Measurements from ENCODE around the gene TRPC4AP. TPM values are rescaled to one million over a fixed set of nuclear protein-coding genes. Genes with fewer than 3 reads are reported as not detected.

Gene TRPC4AP
- polyA plus RNA-seq, 5 donors, result 60.6 to 69.3 (median 64.9) TPM

GRCh38 chr20:35018590-35019371, 73.8 kb downstream of the TRPC4AP start:
- DNase-seq, result no peak

- DNase-seq, result no peak
Measured at GRCh38 chr20:35017099-35017835, 75.3 kb downstream of the TRPC4AP start.

DNA sequence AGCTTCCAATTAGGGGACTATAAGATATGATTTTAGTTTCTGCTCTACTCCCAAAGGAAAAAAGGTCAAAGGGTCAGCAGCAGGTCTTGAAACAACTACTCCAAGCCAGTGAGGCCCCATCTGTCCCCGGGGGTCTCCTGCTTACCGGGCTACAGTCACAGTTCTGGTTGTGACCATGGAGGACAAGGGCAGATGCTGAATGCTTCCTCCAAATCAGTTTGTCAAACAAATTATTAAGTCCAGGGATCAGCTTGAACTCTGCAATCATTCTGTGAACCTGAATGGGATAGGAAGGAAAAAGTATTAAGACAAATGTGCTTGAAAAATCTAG, 76.8 kb downstream of the TRPC4AP start:
- DNase-seq, result no peak

- no peak for DNase-seq
Measured at GRCh38 chr20:35014537-35014936, 78.1 kb downstream of the TRPC4AP start.

DNA sequence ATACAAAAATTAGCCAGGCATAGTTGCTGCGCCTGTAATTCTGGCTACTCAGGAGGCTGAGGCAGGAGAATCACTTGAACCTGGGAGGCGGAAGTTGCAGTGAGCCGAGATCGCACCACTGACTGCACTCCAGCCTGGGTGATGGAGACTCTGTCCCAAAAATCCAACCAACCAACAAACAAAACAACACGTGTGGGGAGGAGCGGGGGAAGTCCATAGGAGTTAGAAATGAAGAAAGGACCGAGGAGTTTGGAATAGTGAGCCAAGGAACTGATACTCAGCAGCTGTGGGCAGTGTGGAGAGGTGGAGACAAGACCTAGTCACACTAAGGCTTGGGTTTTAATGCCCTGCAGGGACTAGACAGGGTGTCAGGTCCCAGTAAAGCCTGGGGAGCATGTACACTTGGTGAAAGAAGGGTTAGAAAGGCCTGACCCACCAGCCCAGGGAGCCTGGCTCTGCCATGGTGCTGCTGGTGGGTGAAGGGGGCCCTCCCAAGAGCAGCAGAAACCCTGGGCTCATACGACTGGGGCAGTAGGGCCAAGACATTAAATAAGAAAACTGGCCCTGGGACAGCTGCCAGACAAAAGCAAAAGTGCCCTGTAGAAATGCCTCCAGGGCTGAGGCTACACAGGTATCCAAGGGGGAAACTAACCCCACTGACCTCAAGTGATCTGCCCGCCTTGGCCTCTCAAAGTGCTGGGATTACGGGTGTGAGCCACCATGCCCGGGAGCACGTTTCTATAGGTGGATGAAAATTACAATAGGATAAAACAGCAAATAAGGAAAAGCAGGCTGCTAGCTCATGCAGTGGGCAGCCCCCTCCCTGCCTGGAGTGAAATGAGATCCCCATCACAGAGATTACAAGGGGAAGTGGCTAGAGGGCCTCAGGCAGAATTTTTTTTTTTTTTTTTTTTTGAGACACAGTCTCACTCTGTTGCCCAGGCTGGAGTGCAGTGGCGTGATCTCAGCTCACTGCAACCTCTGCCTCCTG, 78.9 kb downstream of the TRPC4AP start:
- no peak for DNase-seq

GRCh38 chr20:35012227-35013069, 80.2 kb downstream of the TRPC4AP start:
- DNase-seq, result no peak

DNA sequence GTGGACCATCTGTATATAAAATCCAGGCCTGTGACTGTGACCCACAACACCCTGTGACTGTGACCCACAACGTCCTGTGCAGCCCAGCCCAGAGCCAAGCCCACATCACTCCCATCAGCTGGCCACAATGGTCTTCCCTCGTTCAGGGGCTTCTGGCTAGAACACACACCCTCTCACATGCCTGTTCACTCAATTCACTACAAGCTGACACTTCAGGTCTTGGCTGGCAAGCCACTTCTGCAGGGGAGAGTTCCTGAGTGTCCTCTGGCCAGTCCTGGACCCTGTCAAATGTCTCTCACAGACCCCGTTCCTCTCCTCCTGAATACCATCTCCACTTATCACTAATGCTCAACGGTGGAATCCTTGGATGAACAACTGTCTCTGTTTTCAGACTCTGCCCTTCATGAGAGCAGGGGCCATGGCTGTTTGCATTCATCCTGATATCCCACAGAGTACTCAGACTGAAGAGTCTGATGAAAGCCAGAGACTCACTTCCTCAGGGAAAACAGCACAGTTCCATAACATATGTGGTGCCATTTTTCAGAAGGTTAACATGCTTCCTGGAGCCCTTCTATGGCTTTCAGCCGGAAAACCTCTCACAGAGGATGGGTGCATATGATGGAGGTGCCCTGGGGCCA, 80.9 kb downstream of the TRPC4AP start:
- DNase-seq, result no peak

DNA sequence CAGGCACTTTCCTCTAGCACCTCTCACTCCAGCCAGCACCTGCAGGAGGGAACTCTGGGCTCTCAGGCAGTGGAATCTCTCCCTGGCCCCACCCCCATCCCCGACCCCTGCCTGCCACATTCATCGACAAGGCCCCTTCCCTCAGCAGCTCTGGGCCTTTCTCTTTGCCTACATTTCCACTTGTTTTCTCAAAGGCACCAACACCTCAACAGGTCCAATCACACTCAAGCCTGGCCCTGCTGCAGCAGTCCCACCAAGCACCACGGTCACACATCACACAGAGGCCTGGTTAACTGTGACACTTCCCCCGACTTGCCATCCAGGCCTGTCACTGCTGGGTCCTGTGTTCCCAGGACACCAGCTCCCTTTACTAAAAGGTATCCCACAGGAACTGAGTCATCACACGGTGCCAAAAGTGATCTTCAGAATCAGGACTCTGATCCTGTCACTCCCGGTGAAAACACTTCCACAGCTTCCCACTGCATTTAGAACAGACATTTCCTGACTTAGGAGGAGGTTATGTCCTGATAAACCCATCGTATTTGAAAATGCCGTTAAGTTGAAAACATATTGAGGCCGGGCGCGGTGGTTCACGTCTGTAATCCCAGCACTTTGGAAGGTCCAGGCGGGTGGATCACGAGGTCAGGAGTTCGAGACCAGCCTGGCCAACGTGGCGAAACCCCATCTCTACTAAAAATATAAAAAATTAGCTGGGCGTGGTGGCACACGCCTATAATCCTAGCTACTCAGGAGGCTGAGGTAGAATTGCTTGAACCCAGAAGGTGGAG, 82.0 kb downstream of the TRPC4AP start:
- no peak for DNase-seq

GRCh38 chr20:35009665-35010328, 82.8 kb downstream of the TRPC4AP start:
- no peak for DNase-seq

DNA sequence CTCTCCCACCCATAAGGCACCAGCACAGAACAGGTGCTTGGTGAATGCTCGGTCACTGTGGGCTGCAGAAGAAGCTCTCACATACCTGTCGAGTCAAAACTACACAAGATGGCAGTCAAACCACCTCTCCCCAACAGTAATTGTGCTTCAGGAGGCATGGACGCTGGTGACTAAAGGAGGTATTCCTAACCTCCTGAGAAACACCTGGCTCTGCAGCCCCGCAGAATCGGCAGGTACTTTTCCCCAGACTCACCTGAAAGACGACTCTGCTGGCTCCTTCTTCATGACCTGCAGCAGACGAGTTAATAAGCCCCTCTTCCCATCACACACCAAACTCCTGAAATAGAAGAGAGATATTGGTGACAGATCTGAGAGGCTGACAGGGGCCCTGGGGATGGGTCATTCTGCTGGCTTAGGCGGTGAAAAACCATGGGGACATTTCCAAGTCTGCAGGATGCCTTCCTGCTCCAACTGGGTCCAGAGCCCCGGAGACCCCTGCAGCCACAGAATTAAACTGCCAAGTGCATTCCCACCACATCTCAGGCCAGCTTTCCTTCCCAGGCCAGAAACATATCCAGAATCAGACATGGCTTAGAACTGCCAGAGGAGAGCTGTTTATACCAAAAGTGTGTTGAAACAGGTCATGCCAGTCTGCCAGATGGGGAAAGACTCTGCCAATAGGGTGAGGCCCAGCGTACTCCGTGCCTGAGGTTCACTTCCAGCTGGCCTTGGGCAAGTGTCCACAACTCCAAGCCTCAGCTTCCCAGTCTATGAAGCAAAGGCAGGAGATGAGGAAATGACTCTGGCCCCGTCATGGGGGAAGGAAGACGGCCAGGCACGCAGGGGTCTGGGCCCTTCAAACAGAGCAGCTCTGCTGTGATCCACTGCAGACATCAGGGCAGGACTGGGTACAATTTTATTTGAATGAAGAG, 83.9 kb downstream of the TRPC4AP start:
- DNase-seq, result no peak

DNA sequence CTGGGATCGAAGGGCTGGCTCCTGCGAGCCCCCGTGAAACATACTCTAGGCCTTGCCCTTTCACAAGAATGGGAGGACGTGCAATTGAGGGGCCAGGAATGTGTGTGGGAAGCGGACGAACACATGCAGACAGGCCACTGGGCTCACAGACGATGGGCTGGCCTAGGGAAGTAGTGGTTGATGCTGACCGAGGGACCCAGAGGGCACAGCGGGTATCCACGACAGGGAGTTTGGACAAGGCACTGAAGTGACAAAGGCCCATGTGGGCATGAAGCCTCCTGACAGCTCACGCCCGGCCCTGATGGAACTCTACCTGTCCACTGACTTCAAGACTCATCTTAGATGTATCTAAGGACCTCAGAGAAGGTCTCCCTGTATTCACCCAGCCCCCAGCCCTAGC, 84.7 kb downstream of the TRPC4AP start:
- no peak for DNase-seq

GRCh38 chr20:35007413-35007812, 85.2 kb downstream of the TRPC4AP start:
- no peak for DNase-seq

DNA sequence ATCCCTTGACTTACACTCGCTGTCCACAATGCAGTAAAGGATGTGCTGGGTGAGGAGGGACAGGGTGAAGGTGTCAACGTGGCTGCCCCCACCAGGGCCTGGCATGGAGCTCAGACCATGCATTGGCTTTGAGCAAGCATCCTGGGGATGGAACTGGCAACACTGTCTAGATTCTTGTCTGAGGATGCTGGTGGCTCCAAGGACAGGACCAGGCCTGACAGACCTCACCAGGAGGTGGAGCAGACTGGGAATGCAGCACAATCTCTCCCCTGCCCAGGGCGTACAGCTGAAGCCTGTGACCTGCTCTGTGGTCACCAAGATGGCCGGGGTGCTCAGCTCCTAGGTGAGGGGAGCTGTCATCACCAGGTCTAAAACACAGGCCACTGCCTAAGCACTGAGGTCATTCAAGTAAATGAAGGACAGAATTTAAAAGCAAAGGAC, 86.1 kb downstream of the TRPC4AP start:
- no peak for DNase-seq

GRCh38 chr20:35006009-35006408, 86.6 kb downstream of the TRPC4AP start:
- no peak for DNase-seq

DNA sequence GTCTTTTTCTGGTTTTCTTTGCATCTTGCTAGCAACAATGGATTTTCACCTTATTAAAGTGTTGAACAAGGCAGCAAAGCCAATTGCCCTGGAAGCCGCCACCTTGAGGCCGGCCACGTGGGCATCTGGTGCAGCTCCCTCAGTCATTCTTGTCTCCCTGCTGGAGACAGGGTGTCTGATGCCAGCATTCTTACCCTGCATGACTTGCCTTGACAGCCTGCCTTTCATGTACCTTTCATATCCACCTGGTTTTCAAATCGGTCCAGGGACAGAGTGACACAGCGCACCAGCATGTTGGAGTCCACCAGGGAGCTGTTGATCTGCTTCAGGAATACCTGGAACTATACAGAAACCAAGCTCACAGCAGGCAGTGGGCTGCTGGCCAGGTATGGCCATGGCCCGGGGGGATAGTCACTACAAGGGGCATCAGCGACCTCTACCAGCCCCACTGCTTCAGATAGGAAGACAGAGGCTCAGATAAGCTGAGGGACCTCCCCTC, 87.1 kb downstream of the TRPC4AP start:
- DNase-seq, result no peak

DNA sequence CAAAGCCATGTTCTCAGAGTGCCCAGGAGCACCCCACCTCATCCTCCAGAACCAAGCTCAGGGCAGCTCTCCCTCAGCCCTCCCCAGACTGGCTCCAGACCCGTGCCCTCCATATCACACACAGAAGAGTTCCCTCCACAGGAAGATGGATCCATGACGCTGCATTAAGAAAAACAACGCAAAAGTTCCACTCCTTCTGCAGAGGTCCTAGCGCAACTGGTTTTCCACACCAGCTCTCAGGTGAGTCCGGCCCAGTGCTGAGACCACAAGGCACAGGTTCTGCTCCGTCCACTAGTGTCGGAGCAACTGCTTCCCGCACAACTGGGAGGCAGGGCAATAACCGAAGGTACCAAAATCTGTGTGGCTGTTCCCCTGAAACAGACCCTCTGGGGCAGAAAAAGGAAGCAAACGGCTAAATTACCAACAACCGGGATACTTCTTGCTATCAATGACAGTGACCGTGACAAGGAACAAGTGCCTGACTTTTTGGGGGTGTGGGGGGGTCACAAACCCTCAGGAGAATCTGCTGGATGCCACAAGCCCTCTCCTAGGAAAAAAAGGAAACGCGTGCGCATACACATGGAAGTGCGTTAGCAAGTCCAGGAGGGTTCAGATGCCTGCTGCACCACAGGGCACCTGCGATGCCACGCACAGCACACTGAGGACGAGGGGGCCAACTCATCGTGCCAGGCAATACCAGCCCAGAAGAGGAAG, 87.7 kb downstream of the TRPC4AP start:
- DNase-seq, result no peak

GRCh38 chr20:35004051-35004725, 88.4 kb downstream of the TRPC4AP start:
- no peak for DNase-seq
